ENCODE results near the gene CCDC197.

DNA sequence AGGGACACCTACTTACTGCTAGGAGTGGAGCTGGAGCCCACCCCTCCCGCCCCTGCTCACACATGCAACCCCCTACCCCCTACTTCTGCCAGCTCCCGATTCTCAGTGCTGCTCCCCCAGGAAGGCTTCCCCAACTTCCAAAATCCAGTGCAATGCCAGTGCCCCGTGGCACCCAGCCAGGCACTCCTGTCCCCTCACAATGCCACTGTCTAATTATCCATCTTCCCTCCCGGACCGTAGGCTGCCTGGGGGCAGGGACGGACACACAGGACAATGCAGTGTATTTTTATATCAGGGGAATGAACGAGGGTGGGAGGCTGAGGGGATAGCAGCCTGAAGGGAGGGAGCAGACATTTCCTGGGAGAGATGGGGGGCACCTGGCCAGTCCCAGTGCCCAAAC lies 41.4 kb downstream of the CCDC197 start:
- TF ChIP-seq ZBTB7A (IDR thresholded peaks at IDR 0.05; ENCODE audit: low read depth) (no peak), EP300 (IDR thresholded peaks at IDR 0.05; ENCODE audit: borderline replicate concordance) (no peak), YY1 (IDR thresholded peaks at IDR 0.05; ENCODE audit: low read depth) (no peak), FOXM1 (IDR thresholded peaks at IDR 0.05; ENCODE audit: borderline replicate concordance, low read depth) (no peak), MAX (IDR thresholded peaks at IDR 0.05) (no peak), TAF1 (IDR thresholded peaks at IDR 0.05; ENCODE audit: low read depth) (no peak)
- TF ChIP-seq, protein P1, sequence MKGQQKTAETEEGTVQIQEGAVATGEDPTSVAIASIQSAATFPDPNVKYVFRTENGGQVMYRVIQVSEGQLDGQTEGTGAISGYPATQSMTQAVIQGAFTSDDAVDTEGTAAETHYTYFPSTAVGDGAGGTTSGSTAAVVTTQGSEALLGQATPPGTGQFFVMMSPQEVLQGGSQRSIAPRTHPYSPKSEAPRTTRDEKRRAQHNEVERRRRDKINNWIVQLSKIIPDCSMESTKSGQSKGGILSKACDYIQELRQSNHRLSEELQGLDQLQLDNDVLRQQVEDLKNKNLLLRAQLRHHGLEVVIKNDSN (IDR thresholded peaks at IDR 0.05): no peak
- TF ChIP-seq, protein P2, sequence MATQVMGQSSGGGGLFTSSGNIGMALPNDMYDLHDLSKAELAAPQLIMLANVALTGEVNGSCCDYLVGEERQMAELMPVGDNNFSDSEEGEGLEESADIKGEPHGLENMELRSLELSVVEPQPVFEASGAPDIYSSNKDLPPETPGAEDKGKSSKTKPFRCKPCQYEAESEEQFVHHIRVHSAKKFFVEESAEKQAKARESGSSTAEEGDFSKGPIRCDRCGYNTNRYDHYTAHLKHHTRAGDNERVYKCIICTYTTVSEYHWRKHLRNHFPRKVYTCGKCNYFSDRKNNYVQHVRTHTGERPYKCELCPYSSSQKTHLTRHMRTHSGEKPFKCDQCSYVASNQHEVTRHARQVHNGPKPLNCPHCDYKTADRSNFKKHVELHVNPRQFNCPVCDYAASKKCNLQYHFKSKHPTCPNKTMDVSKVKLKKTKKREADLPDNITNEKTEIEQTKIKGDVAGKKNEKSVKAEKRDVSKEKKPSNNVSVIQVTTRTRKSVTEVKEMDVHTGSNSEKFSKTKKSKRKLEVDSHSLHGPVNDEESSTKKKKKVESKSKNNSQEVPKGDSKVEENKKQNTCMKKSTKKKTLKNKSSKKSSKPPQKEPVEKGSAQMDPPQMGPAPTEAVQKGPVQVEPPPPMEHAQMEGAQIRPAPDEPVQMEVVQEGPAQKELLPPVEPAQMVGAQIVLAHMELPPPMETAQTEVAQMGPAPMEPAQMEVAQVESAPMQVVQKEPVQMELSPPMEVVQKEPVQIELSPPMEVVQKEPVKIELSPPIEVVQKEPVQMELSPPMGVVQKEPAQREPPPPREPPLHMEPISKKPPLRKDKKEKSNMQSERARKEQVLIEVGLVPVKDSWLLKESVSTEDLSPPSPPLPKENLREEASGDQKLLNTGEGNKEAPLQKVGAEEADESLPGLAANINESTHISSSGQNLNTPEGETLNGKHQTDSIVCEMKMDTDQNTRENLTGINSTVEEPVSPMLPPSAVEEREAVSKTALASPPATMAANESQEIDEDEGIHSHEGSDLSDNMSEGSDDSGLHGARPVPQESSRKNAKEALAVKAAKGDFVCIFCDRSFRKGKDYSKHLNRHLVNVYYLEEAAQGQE (IDR thresholded peaks at IDR 0.05; ENCODE audit: low read depth): no peak
